Measurements from ENCODE around the gene MYBPH. TPM values are rescaled to one million over a fixed set of nuclear protein-coding genes. Genes with fewer than 3 reads are reported as not detected.

The MYBPH gene
- total RNA-seq, 4 donors from 2014 or later: 0.37 TPM; not detected in 3

GRCh38 chr1:203167026-203167912 lies 8.4 kb downstream of the MYBPH start:
- DNase-seq (ENCODE audit: low spot score) (no peak), ATAC-seq (ENCODE audit: low FRiP score) (no peak)
- no peak for TF ChIP-seq CTCF (IDR thresholded peaks at IDR 0.05)

GRCh38 chr1:203166192-203166940 lies 9.3 kb downstream of the MYBPH start:
- no peak for DNase-seq (ENCODE audit: low spot score)
- peak; percentile 67 for ATAC-seq (ENCODE audit: low FRiP score)
- TF ChIP-seq CTCF (IDR thresholded peaks at IDR 0.05): no peak

- TF ChIP-seq CTCF (IDR thresholded peaks at IDR 0.05): no peak
- DNase-seq (ENCODE audit: low spot score): no peak
- ATAC-seq (ENCODE audit: low FRiP score): no peak
These were observed 9.8 kb downstream of the MYBPH start for GRCh38 chr1:203165800-203166161.

- no peak for ATAC-seq (ENCODE audit: low FRiP score)
- no peak for DNase-seq (ENCODE audit: low spot score)
- TF ChIP-seq CTCF (IDR thresholded peaks at IDR 0.05): no peak
These were observed 10.4 kb downstream of the MYBPH start for GRCh38 chr1:203165101-203165799.

GRCh38 chr1:203163891-203164635 lies 11.6 kb downstream of the MYBPH start:
- DNase-seq (ENCODE audit: low spot score): no peak
- no peak for TF ChIP-seq CTCF (IDR thresholded peaks at IDR 0.05)
- no peak for ATAC-seq (ENCODE audit: low FRiP score)

GRCh38 chr1:203162403-203162802 lies 13.2 kb downstream of the MYBPH start:
- ATAC-seq (ENCODE audit: low FRiP score) (no peak), DNase-seq (ENCODE audit: low spot score) (no peak)
- TF ChIP-seq CTCF (IDR thresholded peaks at IDR 0.05): no peak
